K562 (cell line): ENCODE results near the gene ZCCHC14. TPM values are rescaled to one million over a fixed set of nuclear protein-coding genes. Genes with fewer than 3 reads are reported as not detected.

ENCODE experiments used
- ATAC-seq: fragments of 200-7000 bp; cut with Tn5 transposase; 3 replicates; pipeline ENCODE4 v1.9.1; 2020; ENCODE audit warnings: moderate library complexity
- BruUV-seq: library from RNA; stranded (reverse); fragments of 400-500 nt; replicated peaks from 2 replicates; lab custom pipeline; 2021; lab: Mats Ljungman, UMichigan
- CTCF ChIA-PET: fragments of 300-600 bp; formaldehyde crosslinking; extraction: SDS; loops from one replicate; lab custom pipeline; 2021; ENCODE audit warnings: low intra/inter-chr PET ratio; lab: Yijun Ruan, JAX
- POLR2A ChIA-PET: fragments of 300-600, 350-650 bp; sonication (Branson Sonifier 250); formaldehyde crosslinking; extraction: SDS; loops from one replicate; lab custom pipeline; 2021; ENCODE audit warnings: antibody characterized with exemption, inconsistent platforms; lab: Yijun Ruan, JAX
- DNase-seq, 4 experiments: peaks; one replicate each; pipeline versions ENCODE4 v3.0.0 to v3.0.0-alpha.2; 2011 to 2018; ENCODE audit warnings: low spot score in 3 of 4, mixed read lengths in 3 of 4; ENCODE audit errors: extremely low read depth in 1 of 4
- FAIRE-seq: peaks from 2 replicates; lab custom pipeline; 2011; peaks lifted over from hg19 to GRCh38; lab: Jason Lieb, UNC
- H2AFZ ChIP-seq: 2 replicates; pipeline ENCODE4 v1.6.0; 2011; ENCODE audit warnings: low read depth, low read length, control low read depth, inconsistent platforms
- H3K27ac ChIP-seq: fragments of 200-600 bp; 3 replicates; pipeline ENCODE4 v1.8.0; 2011; ENCODE audit warnings: low read depth, mild to moderate bottlenecking, control low read depth, inconsistent platforms, low read length, moderate library complexity, mixed read lengths; ENCODE audit errors: extremely low read depth
- H3K27me3 ChIP-seq, 2 experiments: fragments of 300-600 bp in 1 of 2; 2 replicates in 1 of 2; 3 replicates in 1 of 2; pipeline versions ENCODE4 v1.6.0 to v1.8.0; 2011; ENCODE audit warnings: inconsistent platforms in 2 of 2, low read length in 2 of 2, mild to moderate bottlenecking in 1 of 2, mixed read lengths in 1 of 2, moderate library complexity in 1 of 2; ENCODE audit not compliant: control insufficient read depth in 2 of 2, insufficient read depth in 2 of 2
- H3K36me3 ChIP-seq: fragments of 300-600 bp; 3 replicates; pipeline ENCODE4 v1.8.0; 2011; ENCODE audit warnings: mild to moderate bottlenecking, low read length, inconsistent platforms; ENCODE audit not compliant: control insufficient read depth, insufficient read depth
- H3K4me1 ChIP-seq, 2 experiments: fragments of 200-600 bp in 1 of 2; replicated peaks in 1 of 2; 2 replicates in 1 of 2; 3 replicates in 1 of 2; pipeline versions ENCODE4 v1.5.1 to v1.8.0; 2011; ENCODE audit warnings: inconsistent platforms in 2 of 2, low read length in 2 of 2, mild to moderate bottlenecking in 1 of 2, mixed read lengths in 1 of 2, moderate library complexity in 1 of 2; ENCODE audit not compliant: control insufficient read depth in 2 of 2, insufficient read depth in 2 of 2
- H3K4me2 ChIP-seq: 2 replicates; pipeline ENCODE4 v1.6.1; 2011; ENCODE audit warnings: low read length, control low read depth, inconsistent platforms, mixed read lengths; ENCODE audit not compliant: insufficient read depth
- H3K4me3 ChIP-seq: fragments of 200-600 bp; sonication (generic), shearing (Covaris generic); 2 replicates; pipeline ENCODE4 v1.5.1; 2016; ENCODE audit warnings: control low read depth, inconsistent platforms
- H3K79me2 ChIP-seq: fragments of 200-600 bp; 3 replicates; pipeline ENCODE4 v1.8.0; 2011; ENCODE audit warnings: low read length, inconsistent platforms; ENCODE audit not compliant: control insufficient read depth, insufficient read depth
- H3K9ac ChIP-seq, 2 experiments: 2 replicates each; pipeline versions ENCODE4 v1.6.0 to v1.6.1; 2011; ENCODE audit warnings: low read depth in 2 of 2, low read length in 2 of 2, control low read depth in 1 of 2, inconsistent platforms in 1 of 2, mild to moderate bottlenecking in 1 of 2, mixed read lengths in 1 of 2; ENCODE audit not compliant: insufficient read depth in 1 of 2
- H3K9me1 ChIP-seq: one replicate; pipeline ENCODE4 v1.6.0; 2011; ENCODE audit warnings: inconsistent platforms, mild to moderate bottlenecking, low read length, moderate library complexity; ENCODE audit not compliant: control insufficient read depth, insufficient read depth
- H3K9me3 ChIP-seq: replicated peaks from 2 replicates; pipeline ENCODE4 v1.5.1; 2011; ENCODE audit warnings: low read depth, low read length, inconsistent platforms; ENCODE audit not compliant: control insufficient read depth, insufficient read depth
- H4K20me1 ChIP-seq: replicated peaks from 2 replicates; pipeline ENCODE4 v1.6.1; 2011; ENCODE audit warnings: low read length, inconsistent platforms, mixed read lengths; ENCODE audit not compliant: control insufficient read depth, insufficient read depth
- CTCF ChIP-seq, 3 experiments: IDR thresholded peaks in 2 of 3; conservative IDR thresholded peaks in 1 of 3; 2 replicates each; pipeline ENCODE4 v1.5.1; 2011 to 2012; ENCODE audit warnings: low read length in 3 of 3, mild to moderate bottlenecking in 3 of 3, control low read depth in 2 of 3, improper control_type of control experiment in 1 of 3, inconsistent platforms in 1 of 3, low read depth in 1 of 3, mixed read lengths in 1 of 3, moderate library complexity in 1 of 3; ENCODE audit not compliant: insufficient read depth in 2 of 3
- E2F6 ChIP-seq, 2 experiments: IDR thresholded peaks; 2 replicates each; pipeline ENCODE4 v1.6.1; 2011; ENCODE audit warnings: borderline replicate concordance in 1 of 2, control low read depth in 1 of 2, low read depth in 1 of 2, low read length in 1 of 2, mild to moderate bottlenecking in 1 of 2, mixed read lengths in 1 of 2, moderate library complexity in 1 of 2; ENCODE audit not compliant: insufficient read depth in 1 of 2, insufficient read length in 1 of 2, poor library complexity in 1 of 2, severe bottlenecking in 1 of 2; ENCODE audit errors: extremely low read depth in 1 of 2
- HSF4 ChIP-seq: fragments of 250-450 bp; sonication (Bioruptor Pico); IDR thresholded peaks from 2 replicates; pipeline ENCODE4 v2.1.2; 2022; ENCODE audit warnings: mild to moderate bottlenecking, moderate library complexity, borderline replicate concordance
- MCM2 ChIP-seq: fragments of 450-650 bp; IDR thresholded peaks from 2 replicates; pipeline ENCODE4 v1.6.1; 2017; ENCODE audit warnings: low read depth, mild to moderate bottlenecking
- RAD21 ChIP-seq, 2 experiments: fragments of 250-450 bp in 1 of 2; fragments of 450-650 bp in 1 of 2; sonication (Bioruptor Pico) in 1 of 2; formaldehyde crosslinking in 1 of 2; IDR thresholded peaks in 1 of 2; conservative IDR thresholded peaks in 1 of 2; 2 replicates each; pipeline versions ENCODE4 v1.4.0 to v1.8.0; 2020 to 2022; ENCODE audit warnings: mild to moderate bottlenecking in 2 of 2, moderate library complexity in 1 of 2
- STAG1 ChIP-seq: sonication (generic); formaldehyde crosslinking; IDR thresholded peaks from 2 replicates; pipeline ENCODE4 v1.5.0; 2020; ENCODE audit warnings: missing genetic modification reagents, borderline replicate concordance
- ZC3H8 ChIP-seq: fragments of 450-650 bp; IDR thresholded peaks from 2 replicates; pipeline ENCODE4 v1.6.1; 2017
- ZFX ChIP-seq: sonication (generic); formaldehyde crosslinking; IDR thresholded peaks from 2 replicates; pipeline ENCODE4 v1.8.0; 2022; ENCODE audit warnings: mild to moderate bottlenecking, missing genetic modification reagents, moderate library complexity
- WGBS: fragments of 100-300 bp; shearing (Covaris generic); methylation state at CpG from one replicate; pipeline ENCODE4 v1.1.6; 2016; ENCODE audit warnings: low coverage, mixed read lengths; ENCODE audit not compliant: insufficient coverage; ENCODE audit errors: missing lambda C conversion rate; 5-methylcytosine and 5-hydroxymethylcytosine counted together
- in situ Hi-C: fragments of 300-500 bp; cut with MboI; formaldehyde crosslinking; loops from 4 replicates; pipeline ENCODE4 v1.15.0; 2018; ENCODE audit warnings: inconsistent platforms, mixed read lengths
- intact Hi-C: fragments of 100-400 bp; cut with micrococcal nuclease; formaldehyde crosslinking; loops from 2 replicates; pipeline ENCODE4 v1.14.2; 2022
- polyA plus RNA-seq, 8 experiments: library from polyadenylated mRNA; depleted of rRNA in 4 of 8; stranded (reverse) in 5 of 8; unstranded in 3 of 8; fragments of >200 nt; fragmentation: Nextera tagmentation in 2 of 8; fragmentation: Illumina TruSeq in 1 of 8; extraction: Ambion mirVana in 2 of 8; extraction: Trizol in 1 of 8; gene quantifications; 2 replicates each; pipeline versions ENCODE4 v1.2.1 to v1.2.3, GENCODE V29; 2011 to 2014; ENCODE audit warnings: inconsistent platforms in 1 of 8, missing spikeins in 1 of 8
- total RNA-seq, 7 experiments: library from RNA; depleted of rRNA in 6 of 7; stranded (reverse); fragments of >200 nt in 6 of 7; fragmentation: Illumina TruSeq in 2 of 7; extraction: Trizol in 2 of 7; gene quantifications; 2 replicates each; pipeline versions ENCODE4 v1.2.1 to v1.2.3, GENCODE V29; 2011 to 2021; ENCODE audit warnings: low replicate concordance in 1 of 7

The ZCCHC14 gene
- total and polyA plus RNA-seq, 9 of the 15 experiments (the other 6 are each of a cell fraction or from before 2014, with no cell fraction given), result 1.5 to 12.4 (median 2.9) TPM

- Histone ChIP-seq H3K9me1 (peaks cover 4% of the 10 kb centered on the region), H3K9ac (peak overlapping the region in 1 of 2 experiments; percentile 37; a peak in 1 of 4 replicates), H3K4me1 (peaks cover 0 to 7% of the 10 kb centered on the region in 2 experiments; a peak in 2 of 5 replicates), H3K4me3 (no peak overlapping the region), H3K36me3 (peaks cover 50% of the 10 kb centered on the region; the same call in 2 of the 3 replicates), H3K9me3 (no peaks in the 10 kb centered on the region), H2AFZ (no peak overlapping the region), H3K27me3 (no peaks in the 10 kb centered on the region; a peak in 1 of 5 replicates), H3K27ac (no peak overlapping the region), H3K79me2 (no peaks in the 10 kb centered on the region), H4K20me1 (0 out of 2 replicates have a peak, but pooled peaks cover 4% of the 10 kb centered on the region), H3K4me2 (no peak overlapping the region)
- intact Hi-C loops, result no loop called here
- ATAC-seq, result peak; percentile 87
- no TSS peak for BruUV-seq
- in situ Hi-C loops, result no loop called here
- CTCF ChIA-PET, result interaction anchor here (0.6 kb wide), 1 partner anchor 24 kb away, joined by 4 read pairs; no protein-coding TSS in a partner anchor
- peak; percentile 23 to 58 (median 38) for DNase-seq
- POLR2A ChIA-PET, result interaction anchor here (0.6 to 1.1 kb wide), 3 partner anchors 13 to 737 kb away, joined by 3 to 7 read pairs (median 6); no protein-coding TSS in a partner anchor
- WGBS, result 84% methylated on average over 22 of the region's 25 CpGs
- FAIRE-seq, result peak; percentile 71
- TF ChIP-seq CTCF (IDR thresholded peaks at IDR 0.05 in 2 of 3, conservative IDR thresholded peaks at IDR 0.05 in 1 of 3; ENCODE audit: insufficient read depth in 2 of 3, low read depth in 1 of 3, low read length in 3 of 3), result peak; percentile 53 to 75 (median 56)
- no peak for TF ChIP-seq MCM2
- TF ChIP-seq ZC3H8, result no peak
- no peak for TF ChIP-seq HSF4 (CRISPR knock-in tag)
- TF ChIP-seq RAD21 (CRISPR knock-in tag; conservative IDR thresholded peaks at IDR 0.05 in 1 of 2, IDR thresholded peaks at IDR 0.05 in 1 of 2), result peak; percentile 11 to 29; a peak in 1 of 4 replicates
- no peak for TF ChIP-seq E2F6 (IDR thresholded peaks at IDR 0.05; ENCODE audit: borderline replicate concordance in 1 of 2, extremely low read depth in 1 of 2, insufficient read depth in 1 of 2, insufficient read length in 1 of 2, low read depth in 1 of 2, low read length in 1 of 2, poor library complexity in 1 of 2, severe bottlenecking in 1 of 2)
- TF ChIP-seq STAG1 (CRISPR knock-in tag), result peak; percentile 31; the same call in 1 of the 2 replicates
- TF ChIP-seq ZFX (CRISPR knock-in tag), result 0 out of 2 replicates have a peak, but pooled peaks have one; percentile 15
Observed at GRCh38 chr16:87420026-87421002, 72.5 kb downstream of the ZCCHC14 start.
